Sigmoid colon (tissue), 7 donors: ENCODE measurements around the gene RBM38. TPM values are rescaled to one million over a fixed set of nuclear protein-coding genes. Genes with fewer than 3 reads are reported as not detected.

Source experiments
- DNase-seq: peaks from one replicate; pipeline ENCODE4 v3.0.0-alpha.2; 2019
- H3K27ac ChIP-seq, 4 donors: fragments of 200-600 bp; sonication (generic); one replicate each; pipeline ENCODE4 v1.5.1; 2016 to 2019; ENCODE audit warnings: mild to moderate bottlenecking in 1 of 4
- H3K27me3 ChIP-seq, 3 donors: fragments of 200-600 bp; sonication (generic); one replicate each; pipeline ENCODE4 v1.5.1; 2019; ENCODE audit warnings: mild to moderate bottlenecking in 1 of 3
- H3K36me3 ChIP-seq, 4 donors: fragments of 200-600 bp; sonication (generic); one replicate each; pipeline ENCODE4 v1.5.1; 2016 to 2019
- H3K4me1 ChIP-seq, 4 donors: fragments of 200-600 bp; sonication (generic); one replicate each; pipeline ENCODE4 v1.5.1; 2017 to 2019
- H3K4me3 ChIP-seq, 4 donors: fragments of 200-600 bp; sonication (generic); one replicate each; pipeline ENCODE4 v1.5.1; 2017 to 2019; ENCODE audit warnings: mild to moderate bottlenecking in 2 of 4, moderate library complexity in 1 of 4
- H3K9me3 ChIP-seq, 4 donors: fragments of 200-600 bp in 3 of 4; sonication (generic) in 3 of 4; one replicate each; pipeline versions ENCODE4 v1.5.1 to v1.6.1; 2013 to 2019
- EP300 ChIP-seq, 4 donors: sonication (generic); formaldehyde crosslinking; IDR thresholded peaks; one replicate each; pipeline ENCODE4 v1.6.1; 2017; ENCODE audit warnings: antibody characterized with exemption in 4 of 4
- POLR2A ChIP-seq, 2 donors: fragments of 450-650 bp; IDR thresholded peaks; one replicate each; pipeline ENCODE4 v1.6.1; 2016; ENCODE audit warnings: antibody characterized with exemption in 2 of 2, mild to moderate bottlenecking in 2 of 2, moderate library complexity in 2 of 2
- POLR2AphosphoS5 ChIP-seq, 4 donors: sonication (generic); formaldehyde crosslinking; IDR thresholded peaks; one replicate each; pipeline ENCODE4 v1.6.1; 2017; ENCODE audit warnings: antibody characterized with exemption in 4 of 4
- WGBS, 2 donors: extraction: QIAGEN DNeasy Blood & Tissue Kit; methylation state at CpG; one replicate each; pipeline ENCODE4 v1.1.7; 2013; 5-methylcytosine and 5-hydroxymethylcytosine counted together
- intact Hi-C: fragments of 100-400 bp; cut with DNase I; formaldehyde crosslinking; loops from one replicate; pipeline ENCODE4 v1.15.1; 2023
- polyA plus RNA-seq, 3 donors: library from polyadenylated mRNA; stranded (reverse); fragments of 200-250 nt; gene quantifications; one replicate each; pipeline ENCODE4 v1.2.3, GENCODE V29; 2013
- total RNA-seq, 4 donors: library from RNA; depleted of rRNA; stranded (reverse); fragments of >200 nt; gene quantifications; one replicate each; pipeline ENCODE4 v1.1.0, GENCODE V29; 2016
- TF ChIP-seq, protein P1 (sequence below), 4 experiments: fragments of 450-650 bp in 3 of 4; fragments of 200-600 bp in 1 of 4; IDR thresholded peaks; one replicate each; pipeline ENCODE4 v1.5.1; 2016 to 2019; ENCODE audit warnings: antibody characterized with exemption in 4 of 4, mild to moderate bottlenecking in 3 of 4, moderate library complexity in 2 of 4
- donor health status: healthy with polysubstance abuse.
- donor health status: Bipolar disorder and iron deficiency.
- donor health status: healthy.

Gene RBM38
- total and polyA plus RNA-seq, 7 donors: 31.4 to 94.2 (median 59.9) TPM

DNA sequence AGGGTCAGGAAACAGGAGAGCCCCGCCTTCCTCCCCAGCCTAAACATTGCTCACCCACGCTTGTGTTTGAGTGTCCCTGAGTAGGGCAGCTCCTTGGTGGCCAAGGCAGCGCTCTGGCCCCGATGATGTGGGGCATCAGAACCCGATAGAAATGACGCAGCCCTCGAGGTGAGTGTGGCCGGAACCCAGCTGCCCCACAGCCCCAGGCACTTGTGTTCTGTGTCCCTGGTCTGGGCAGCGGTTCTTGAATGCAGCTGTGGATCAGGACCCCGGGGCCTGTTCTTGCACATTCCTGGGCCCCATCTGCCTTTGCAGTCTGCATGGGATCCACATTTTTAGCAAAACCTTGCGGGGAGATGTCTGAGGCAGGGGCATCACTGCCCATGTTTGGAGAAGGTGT lies 12.8 kb downstream of the RBM38 start:
- Histone ChIP-seq H3K4me1 (peaks cover 0 to 100% (median 94%) of the 10 kb centered on the region in 4 donors), H3K36me3 (peaks cover 32 to 83% (median 64%) of the 10 kb centered on the region in 4 donors), H3K4me3 (no peak overlapping the region), H3K27me3 (no peaks in the 10 kb centered on the region), H3K9me3 (no peaks in the 10 kb centered on the region), H3K27ac (peak overlapping the region; percentile 83 to 98 (median 98))
- no peak for DNase-seq
- WGBS, 2 donors: 94% methylated on average over 11 of the region's 11 CpGs
- TF ChIP-seq POLR2A (IDR thresholded peaks at IDR 0.05): no peak
- no peak for TF ChIP-seq POLR2AphosphoS5 (IDR thresholded peaks at IDR 0.05)
- TF ChIP-seq, protein P1, sequence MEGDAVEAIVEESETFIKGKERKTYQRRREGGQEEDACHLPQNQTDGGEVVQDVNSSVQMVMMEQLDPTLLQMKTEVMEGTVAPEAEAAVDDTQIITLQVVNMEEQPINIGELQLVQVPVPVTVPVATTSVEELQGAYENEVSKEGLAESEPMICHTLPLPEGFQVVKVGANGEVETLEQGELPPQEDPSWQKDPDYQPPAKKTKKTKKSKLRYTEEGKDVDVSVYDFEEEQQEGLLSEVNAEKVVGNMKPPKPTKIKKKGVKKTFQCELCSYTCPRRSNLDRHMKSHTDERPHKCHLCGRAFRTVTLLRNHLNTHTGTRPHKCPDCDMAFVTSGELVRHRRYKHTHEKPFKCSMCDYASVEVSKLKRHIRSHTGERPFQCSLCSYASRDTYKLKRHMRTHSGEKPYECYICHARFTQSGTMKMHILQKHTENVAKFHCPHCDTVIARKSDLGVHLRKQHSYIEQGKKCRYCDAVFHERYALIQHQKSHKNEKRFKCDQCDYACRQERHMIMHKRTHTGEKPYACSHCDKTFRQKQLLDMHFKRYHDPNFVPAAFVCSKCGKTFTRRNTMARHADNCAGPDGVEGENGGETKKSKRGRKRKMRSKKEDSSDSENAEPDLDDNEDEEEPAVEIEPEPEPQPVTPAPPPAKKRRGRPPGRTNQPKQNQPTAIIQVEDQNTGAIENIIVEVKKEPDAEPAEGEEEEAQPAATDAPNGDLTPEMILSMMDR (IDR thresholded peaks at IDR 0.05): no peak
- TF ChIP-seq EP300 (IDR thresholded peaks at IDR 0.05): no peak
- intact Hi-C loops: no loop called here

DNA sequence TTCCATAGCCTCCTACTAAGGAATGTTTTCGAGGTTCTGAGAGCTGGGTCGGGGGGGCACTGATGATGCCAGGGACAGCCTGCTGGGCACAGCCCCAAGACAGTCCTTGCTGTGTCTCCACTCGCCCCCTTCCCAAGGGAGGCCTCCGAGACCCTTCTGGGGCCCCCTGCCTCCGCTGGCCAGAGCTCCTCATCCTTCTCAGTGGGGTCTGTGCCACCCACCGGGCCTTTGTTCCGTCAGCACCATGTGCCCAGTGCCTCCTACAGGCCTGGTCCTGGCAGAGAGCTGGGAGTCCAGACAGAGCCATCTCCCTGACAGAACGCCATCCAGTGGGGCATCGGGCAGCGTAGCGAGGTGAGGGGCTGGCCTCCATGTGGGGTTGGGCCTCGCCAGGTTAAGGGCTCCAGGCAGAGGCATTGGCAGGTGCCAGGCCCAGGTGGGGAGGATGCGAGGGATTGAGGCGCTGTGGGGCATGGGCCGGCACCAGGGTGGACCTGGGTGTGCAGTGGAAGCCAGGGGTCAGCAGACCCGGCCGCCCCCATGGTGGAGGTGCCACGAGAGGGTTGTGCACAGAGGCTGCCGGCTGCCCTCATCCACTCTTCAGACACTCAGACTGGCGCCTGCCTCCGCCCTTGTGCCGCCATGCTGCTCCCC lies 13.3 kb downstream of the RBM38 start:
- WGBS, 2 donors: 95% methylated on average over 22 of the region's 22 CpGs
- Histone ChIP-seq H3K4me1 (peaks cover 0 to 100% (median 94%) of the 10 kb centered on the region in 4 donors), H3K4me3 (no peak overlapping the region), H3K27ac (peak overlapping the region; percentile 83 to 98 (median 98)), H3K27me3 (no peaks in the 10 kb centered on the region), H3K36me3 (peaks cover 32 to 84% (median 65%) of the 10 kb centered on the region in 4 donors), H3K9me3 (no peaks in the 10 kb centered on the region)
- no peak for TF ChIP-seq POLR2A (IDR thresholded peaks at IDR 0.05)
- no peak for DNase-seq
- intact Hi-C loops: no loop called here

DNA sequence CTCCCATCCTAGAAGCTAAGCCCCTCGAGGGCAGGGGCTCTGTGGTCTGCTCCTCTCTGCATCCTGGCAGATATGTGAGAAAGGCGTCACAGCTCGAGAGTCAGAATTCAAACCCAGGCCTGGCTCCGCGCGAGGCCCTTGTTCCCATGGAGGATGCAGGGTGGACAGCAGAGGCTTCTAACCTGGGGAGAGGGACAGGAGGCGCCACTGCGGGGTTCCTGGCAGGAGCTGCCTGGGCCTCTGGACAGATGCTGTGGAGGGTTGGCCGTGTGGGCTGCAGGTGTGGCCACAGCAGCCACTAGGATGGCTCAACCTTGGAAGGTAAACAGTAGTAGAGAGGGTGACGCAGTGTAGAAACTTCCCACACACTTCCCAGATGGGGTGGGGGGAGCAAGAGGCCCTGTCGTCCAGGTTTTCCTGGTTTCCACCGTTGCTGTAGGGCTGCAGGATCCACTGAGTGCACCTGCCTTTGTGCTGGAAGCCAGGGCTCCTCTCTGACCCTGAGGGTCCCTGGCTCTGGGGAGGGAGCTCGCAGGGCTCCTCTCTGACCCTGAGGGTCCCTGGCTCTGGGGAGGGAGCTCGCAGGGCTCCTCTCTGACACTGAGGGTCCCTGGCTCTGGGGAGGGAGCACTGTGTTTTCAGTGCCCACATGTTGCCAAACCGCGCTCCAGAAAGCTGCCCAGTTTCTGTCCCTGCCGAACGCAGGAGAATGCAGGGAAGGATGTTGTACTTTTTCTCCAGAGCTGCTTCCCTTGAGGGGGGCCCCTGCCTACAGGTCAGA lies 14.2 kb downstream of the RBM38 start:
- 85 to 88% methylated on average over 18 of the region's 18 CpGs for WGBS, 2 donors
- intact Hi-C loops: no loop called here
- H3K4me3 ChIP-seq: no peak overlapping the region

DNA sequence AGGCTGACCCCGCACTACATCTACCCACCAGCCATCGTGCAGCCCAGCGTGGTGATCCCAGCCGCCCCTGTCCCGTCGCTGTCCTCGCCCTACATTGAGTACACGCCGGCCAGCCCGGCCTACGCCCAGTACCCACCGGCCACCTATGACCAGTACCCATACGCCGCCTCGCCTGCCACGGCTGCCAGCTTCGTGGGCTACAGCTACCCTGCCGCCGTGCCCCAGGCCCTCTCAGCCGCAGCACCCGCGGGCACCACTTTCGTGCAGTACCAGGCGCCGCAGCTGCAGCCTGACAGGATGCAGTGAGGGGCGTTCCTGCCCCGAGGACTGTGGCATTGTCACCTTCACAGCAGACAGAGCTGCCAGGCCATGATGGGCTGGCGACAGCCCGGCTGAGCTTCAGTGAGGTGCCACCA lies 16.4 kb downstream of the RBM38 start:
- Histone ChIP-seq H3K4me1 (peaks cover 0 to 99% (median 81%) of the 10 kb centered on the region in 4 donors), H3K9me3 (no peaks in the 10 kb centered on the region), H3K36me3 (peaks cover 28 to 70% (median 53%) of the 10 kb centered on the region in 4 donors), H3K4me3 (no peak overlapping the region), H3K27ac (peak overlapping the region; percentile 83 to 98 (median 98)), H3K27me3 (no peaks in the 10 kb centered on the region)
- DNase-seq: no peak
- intact Hi-C loops: no loop called here
- TF ChIP-seq, protein P1 (IDR thresholded peaks at IDR 0.05): no peak
- TF ChIP-seq POLR2AphosphoS5 (IDR thresholded peaks at IDR 0.05): peak in 1 of 4 donors; percentile 17
- WGBS, 2 donors: 92 to 93% methylated on average over 29 of the region's 29 CpGs

More for the DNA sequence above, 14.2 kb downstream of the RBM38 start:
- DNase-seq: no peak
- TF ChIP-seq POLR2A (IDR thresholded peaks at IDR 0.05) (no peak), POLR2AphosphoS5 (IDR thresholded peaks at IDR 0.05) (no peak), EP300 (IDR thresholded peaks at IDR 0.05) (no peak)
- TF ChIP-seq, protein P1 (IDR thresholded peaks at IDR 0.05): no peak
- Histone ChIP-seq H3K9me3 (no peaks in the 10 kb centered on the region), H3K27me3 (no peaks in the 10 kb centered on the region), H3K4me1 (peaks cover 0 to 100% (median 92%) of the 10 kb centered on the region in 4 donors), H3K36me3 (peaks cover 32 to 89% (median 66%) of the 10 kb centered on the region in 4 donors), H3K27ac (peak overlapping the region; percentile 83 to 98 (median 98))

DNA sequence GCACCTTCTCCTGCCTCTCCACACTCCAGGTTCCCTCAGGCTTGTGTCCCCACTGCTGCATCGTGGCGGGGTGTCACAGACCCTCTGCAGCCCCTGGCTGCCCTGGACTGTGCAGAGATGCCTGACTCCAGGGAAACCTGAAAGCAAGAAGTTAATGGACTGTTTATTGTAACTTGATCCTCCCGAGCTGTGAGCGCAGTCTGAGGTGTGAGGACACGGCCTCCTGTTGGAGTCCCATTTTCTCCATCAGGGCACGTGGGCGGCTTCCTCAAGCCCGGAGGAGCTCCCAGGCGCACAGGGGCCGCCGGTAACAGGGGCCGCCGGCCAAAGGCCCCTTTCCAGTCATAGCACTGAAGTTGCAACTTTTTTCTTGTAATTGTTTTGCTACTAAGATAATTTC lies 16.9 kb downstream of the RBM38 start:
- H3K4me1 ChIP-seq: peaks cover 0 to 93% (median 75%) of the 10 kb centered on the region in 4 donors
- intact Hi-C loops: no loop called here
- H3K27ac ChIP-seq: peak overlapping the region; percentile 83 to 98 (median 98)
- H3K4me3 ChIP-seq: no peak overlapping the region
- TF ChIP-seq POLR2A (IDR thresholded peaks at IDR 0.05) (no peak), POLR2AphosphoS5 (IDR thresholded peaks at IDR 0.05) (peak in 3 of 4 donors; percentile 23 to 46 (median 27))
- peaks cover 27 to 64% (median 50%) of the 10 kb centered on the region in 4 donors for H3K36me3 ChIP-seq
- H3K9me3 ChIP-seq: no peaks in the 10 kb centered on the region
- no peaks in the 10 kb centered on the region for H3K27me3 ChIP-seq
- 84 to 87% methylated on average over 13 of the region's 13 CpGs for WGBS, 2 donors
- no peak for DNase-seq
